GM12891 (cell line): Measurements from ENCODE around the gene PTGIS.

Source experiments
- POLR2A ChIP-seq: IDR thresholded peaks from 2 replicates; pipeline ENCODE4 v1.6.1; 2011; ENCODE audit warnings: low read depth, low read length, control low read depth
- POU2F2 ChIP-seq: IDR thresholded peaks from 2 replicates; pipeline ENCODE4 v1.6.1; 2011; ENCODE audit warnings: low read depth, mild to moderate bottlenecking, control low read depth, low read length, moderate library complexity

GRCh38 chr20:49570828-49571552 is 3.1 kb upstream of the PTGIS start:
- TF ChIP-seq POU2F2 (no peak), POLR2A (no peak)
